T-cell (primary cell): ENCODE data around the gene BRF1. TPM values are rescaled to one million over a fixed set of nuclear protein-coding genes. Genes with fewer than 3 reads are reported as not detected.

Source experiments
- ATAC-seq, 4 experiments: fragments of 200-7000 bp in 3 of 4; fragments of 150-1000 bp in 1 of 4; cut with Tn5 transposase; replicated peaks in 1 of 4; 1 replicate in 3 of 4; 2 replicates in 1 of 4; pipeline ENCODE4 v1.10.0; 2021; ENCODE audit warnings: moderate library complexity in 3 of 4, mild to moderate bottlenecking in 2 of 4, moderate number of reproducible peaks in 1 of 4
- CTCF ChIA-PET, 2 donors: fragments of 300-600 bp; sonication (Branson Sonifier 250); formaldehyde crosslinking; loops; one replicate each; lab custom pipeline; 2022; ENCODE audit warnings: antibody characterized with exemption in 2 of 2; lab: Charles Lee
- POLR2A ChIA-PET, 2 donors: fragments of 300-600 bp; sonication (Branson Sonifier 250); formaldehyde crosslinking; loops; one replicate each; lab custom pipeline; 2022; ENCODE audit warnings: antibody characterized with exemption in 2 of 2; lab: Charles Lee
- DNase-seq, 35 experiments: peaks; one replicate each; pipeline versions ENCODE4 v3.0.0 to v3.0.0-alpha.2; 2013 to 2023
- H3K27ac ChIP-seq: one replicate; pipeline ENCODE4 v1.5.1; 2013; ENCODE audit warnings: low read length
- H3K27me3 ChIP-seq, 2 experiments: replicated peaks in 1 of 2; 1 replicate in 1 of 2; 2 replicates in 1 of 2; pipeline versions ENCODE4 v1.6.1 to v1.7.0; 2013; ENCODE audit warnings: low read length in 1 of 2, mixed read lengths in 1 of 2; ENCODE audit not compliant: control insufficient read depth in 2 of 2, insufficient read depth in 2 of 2; ENCODE audit errors: extremely low read depth in 1 of 2
- H3K36me3 ChIP-seq, 2 donors: 1 replicate in 1 of 2; 2 replicates in 1 of 2; pipeline versions ENCODE4 v1.6.1 to v1.7.0; 2013; ENCODE audit warnings: low read length in 1 of 2; ENCODE audit not compliant: control insufficient read depth in 2 of 2, insufficient read depth in 1 of 2; ENCODE audit errors: extremely low read depth in 1 of 2
- H3K4me1 ChIP-seq, 2 experiments: 1 replicate in 1 of 2; 2 replicates in 1 of 2; pipeline versions ENCODE4 v1.6.1 to v1.7.0; 2013; ENCODE audit warnings: low read length in 2 of 2, mixed read lengths in 1 of 2; ENCODE audit not compliant: insufficient read depth in 2 of 2, control insufficient read depth in 1 of 2; ENCODE audit errors: extremely low read depth in 1 of 2
- H3K4me3 ChIP-seq, 2 donors: 1 replicate in 1 of 2; 2 replicates in 1 of 2; pipeline versions ENCODE4 v1.5.1 to v1.7.0; 2013; ENCODE audit warnings: mild to moderate bottlenecking in 2 of 2, low read length in 1 of 2, moderate library complexity in 1 of 2; ENCODE audit not compliant: control insufficient read depth in 1 of 2; ENCODE audit errors: extremely low read depth in 1 of 2
- H3K9me3 ChIP-seq: 2 replicates; pipeline ENCODE4 v1.7.0; 2013
- H3K27ac Mint-ChIP-seq, 2 donors: one replicate each; pipeline ENCODE4 v1.8.0; 2020 to 2021; ENCODE audit warnings: mild to moderate bottlenecking in 2 of 2, mixed read lengths in 2 of 2
- H3K27me3 Mint-ChIP-seq, 2 donors: one replicate each; pipeline ENCODE4 v1.8.0; 2021 to 2022; ENCODE audit warnings: mixed read lengths in 2 of 2
- H3K36me3 Mint-ChIP-seq: one replicate; pipeline ENCODE4 v1.8.0; 2021; ENCODE audit warnings: mixed read lengths
- H3K4me1 Mint-ChIP-seq, 3 donors: one replicate each; pipeline ENCODE4 v1.8.0; 2020 to 2022; ENCODE audit warnings: mixed read lengths in 3 of 3, mild to moderate bottlenecking in 1 of 3
- H3K4me3 Mint-ChIP-seq, 3 donors: one replicate each; pipeline ENCODE4 v1.8.0; 2020 to 2022; ENCODE audit warnings: mild to moderate bottlenecking in 3 of 3, mixed read lengths in 3 of 3, moderate library complexity in 3 of 3
- H3K9me3 Mint-ChIP-seq, 3 donors: one replicate each; pipeline ENCODE4 v1.8.0; 2020 to 2022; ENCODE audit warnings: mixed read lengths in 3 of 3
- WGBS: methylation state at CpG from one replicate; pipeline ENCODE4 v1.1.5; 2013; ENCODE audit warnings: missing lambda C conversion rate; ENCODE audit not compliant: insufficient coverage; 5-methylcytosine and 5-hydroxymethylcytosine counted together
- total RNA-seq, 35 experiments: library from RNA in 6 of 35; stranded (reverse) in 6 of 35; fragments of 120-200 nt in 1 of 35; gene quantifications; one replicate each; pipeline versions ENCODE4 v1.2.1 to v1.2.4 and lab custom pipeline; 2013 to 2026

The BRF1 gene
- total RNA-seq, 5 donors from 2014 or later (not counting 1 experiment from before 2014, with no cell fraction given), result 57.7 to 70.5 (median 66.5) TPM

- H3K4me3 Mint-ChIP-seq, result peak overlapping the region; percentile 44 to 64 (median 57)
- 74% methylated on average over 17 of the region's 25 CpGs for WGBS
- no peaks in the 10 kb centered on the region for H3K36me3 Mint-ChIP-seq
- no peak overlapping the region for H3K4me3 ChIP-seq
- H3K4me1 ChIP-seq, result peaks cover 4 to 33% of the 10 kb centered on the region in 2 experiments
- H3K27ac Mint-ChIP-seq, result no peak overlapping the region
- no peaks in the 10 kb centered on the region for H3K27me3 Mint-ChIP-seq
- peaks cover 0 to 27% of the 10 kb centered on the region in 2 experiments for H3K27me3 ChIP-seq
- H3K9me3 Mint-ChIP-seq, result no peaks in the 10 kb centered on the region
- no peak overlapping the region for H3K27ac ChIP-seq
- POLR2A ChIA-PET, result interaction anchor here in 1 of 2 donors (0.6 kb wide), 1 partner anchor 110 kb away, joined by 5 read pairs; no protein-coding TSS in a partner anchor
- no peaks in the 10 kb centered on the region for H3K9me3 ChIP-seq
- H3K36me3 ChIP-seq, result no peaks in the 10 kb centered on the region
- DNase-seq, result peak in 1 of 35 experiments; percentile 25
- CTCF ChIA-PET, result no interaction called here
- H3K4me1 Mint-ChIP-seq, result peaks cover 9 to 17% (median 14%) of the 10 kb centered on the region in 3 donors
- no peak for ATAC-seq
These were observed 118.3 kb downstream of the BRF1 start for GRCh38 chr14:105182296-105183020.

- Mint-ChIP-seq H3K9me3 (no peaks in the 10 kb centered on the region), H3K27me3 (no peaks in the 10 kb centered on the region), H3K4me3 (peak overlapping the region; percentile 47 to 64 (median 57)), H3K4me1 (peaks cover 11 to 19% (median 14%) of the 10 kb centered on the region in 3 donors), H3K36me3 (no peaks in the 10 kb centered on the region), H3K27ac (no peak overlapping the region)
- peaks cover 0 to 2% of the 10 kb centered on the region in 2 donors for H3K36me3 ChIP-seq
- no peak for ATAC-seq
- H3K4me1 ChIP-seq, result peaks cover 4 to 36% of the 10 kb centered on the region in 2 experiments
- no peak overlapping the region for H3K4me3 ChIP-seq
- POLR2A ChIA-PET, result interaction anchor here in 1 of 2 donors (0.6 kb wide), 1 partner anchor 111 kb away, joined by 5 read pairs; no protein-coding TSS in a partner anchor
- H3K27me3 ChIP-seq, result peaks cover 0 to 32% of the 10 kb centered on the region in 2 experiments
- H3K9me3 ChIP-seq, result no peaks in the 10 kb centered on the region
- no peak for DNase-seq
- WGBS, result 62% methylated on average over 13 of the region's 21 CpGs
- H3K27ac ChIP-seq, result no peak overlapping the region
- CTCF ChIA-PET, result no interaction called here
These were observed 119.1 kb downstream of the BRF1 start for GRCh38 chr14:105181549-105182295.

GRCh38 chr14:105180592-105181548, 119.9 kb downstream of the BRF1 start, which contains the start of gene NUDT14:
Gene NUDT14 (minus strand): TSS chr14:105181312. CDS start chr14:105181209, 103 bp downstream.
- peak within 1 kb of the TSS; percentile 73 to 76 (median 75) for H3K4me3 Mint-ChIP-seq
- H3K4me1 ChIP-seq, result peaks cover 5 to 45% of the 10 kb centered on the region in 2 experiments
- H3K27ac ChIP-seq, result no peak within 1 kb of the TSS
- no peaks in the 10 kb centered on the region for H3K9me3 ChIP-seq
- H3K9me3 Mint-ChIP-seq, result no peaks in the 10 kb centered on the region
- H3K4me3 ChIP-seq, result peak within 1 kb of the TSS in 1 of 2 donors; percentile 48
- peak; percentile 88 to 93 (median 89) for ATAC-seq
- under 1% methylated on average over 96 of the region's 106 CpGs for WGBS
- H3K27me3 Mint-ChIP-seq, result no peaks in the 10 kb centered on the region
- POLR2A ChIA-PET, result no interaction called here
- H3K36me3 ChIP-seq, result peaks cover 0 to 2% of the 10 kb centered on the region in 2 donors
- peaks cover 0 to 39% of the 10 kb centered on the region in 2 experiments for H3K27me3 ChIP-seq
- H3K27ac Mint-ChIP-seq, result no peak within 1 kb of the TSS
- no peaks in the 10 kb centered on the region for H3K36me3 Mint-ChIP-seq
- CTCF ChIA-PET, result interaction anchor here in 1 of 2 donors (0.7 kb wide), 1 partner anchor 90 kb away, joined by 4 read pairs; no protein-coding TSS in a partner anchor
- DNase-seq, result peak; percentile 56 to 94 (median 78)
- H3K4me1 Mint-ChIP-seq, result peaks cover 14 to 22% (median 15%) of the 10 kb centered on the region in 3 donors

- no peaks in the 10 kb centered on the region for H3K9me3 ChIP-seq
- Mint-ChIP-seq H3K27me3 (no peaks in the 10 kb centered on the region), H3K4me1 (peaks cover 22 to 37% (median 24%) of the 10 kb centered on the region in 3 donors), H3K27ac (no peak overlapping the region), H3K4me3 (peak overlapping the region in 1 of 3 donors; percentile 73), H3K9me3 (no peaks in the 10 kb centered on the region), H3K36me3 (no peaks in the 10 kb centered on the region)
- peaks cover 12 to 62% of the 10 kb centered on the region in 2 experiments for H3K4me1 ChIP-seq
- no peak for ATAC-seq
- POLR2A ChIA-PET, result no interaction called here
- H3K36me3 ChIP-seq, result peaks cover 0 to 2% of the 10 kb centered on the region in 2 donors
- peaks cover 0 to 37% of the 10 kb centered on the region in 2 experiments for H3K27me3 ChIP-seq
- CTCF ChIA-PET, result interaction anchor here in 1 of 2 donors (0.6 kb wide), 1 partner anchor 112 kb away, joined by 4 read pairs; no protein-coding TSS in a partner anchor
- H3K27ac ChIP-seq, result no peak overlapping the region
- no peak for DNase-seq
- H3K4me3 ChIP-seq, result no peak overlapping the region
- 93% methylated on average over 13 of the region's 13 CpGs for WGBS
These were observed 121.6 kb downstream of the BRF1 start for GRCh38 chr14:105179191-105179590.

GRCh38 chr14:105178868-105179140, 122.0 kb downstream of the BRF1 start:
- H3K27ac ChIP-seq, result no peak overlapping the region
- H3K4me3 ChIP-seq, result no peak overlapping the region
- ChIA-PET CTCF (interaction anchor here in 1 of 2 donors (0.6 kb wide), 1 partner anchor 112 kb away, joined by 4 read pairs; no protein-coding TSS in a partner anchor), POLR2A (no interaction called here)
- Mint-ChIP-seq H3K4me1 (peaks cover 22 to 39% (median 25%) of the 10 kb centered on the region in 3 donors), H3K27ac (no peak overlapping the region), H3K4me3 (no peak overlapping the region), H3K9me3 (no peaks in the 10 kb centered on the region), H3K27me3 (no peaks in the 10 kb centered on the region), H3K36me3 (no peaks in the 10 kb centered on the region)
- peaks cover 12 to 65% of the 10 kb centered on the region in 2 experiments for H3K4me1 ChIP-seq
- ATAC-seq, result no peak
- no peaks in the 10 kb centered on the region for H3K9me3 ChIP-seq
- no peak for DNase-seq
- H3K27me3 ChIP-seq, result peaks cover 0 to 37% of the 10 kb centered on the region in 2 experiments
- WGBS, result 84% methylated on average over 3 of the region's 11 CpGs
- H3K36me3 ChIP-seq, result peaks cover 0 to 2% of the 10 kb centered on the region in 2 donors
